Measurements from ENCODE around the gene WSCD2. TPM values are rescaled to one million over a fixed set of nuclear protein-coding genes. Genes with fewer than 3 reads are reported as not detected.

Gene WSCD2
- total and polyA plus RNA-seq, 2 experiments from 2014 or later: not detected

DNA sequence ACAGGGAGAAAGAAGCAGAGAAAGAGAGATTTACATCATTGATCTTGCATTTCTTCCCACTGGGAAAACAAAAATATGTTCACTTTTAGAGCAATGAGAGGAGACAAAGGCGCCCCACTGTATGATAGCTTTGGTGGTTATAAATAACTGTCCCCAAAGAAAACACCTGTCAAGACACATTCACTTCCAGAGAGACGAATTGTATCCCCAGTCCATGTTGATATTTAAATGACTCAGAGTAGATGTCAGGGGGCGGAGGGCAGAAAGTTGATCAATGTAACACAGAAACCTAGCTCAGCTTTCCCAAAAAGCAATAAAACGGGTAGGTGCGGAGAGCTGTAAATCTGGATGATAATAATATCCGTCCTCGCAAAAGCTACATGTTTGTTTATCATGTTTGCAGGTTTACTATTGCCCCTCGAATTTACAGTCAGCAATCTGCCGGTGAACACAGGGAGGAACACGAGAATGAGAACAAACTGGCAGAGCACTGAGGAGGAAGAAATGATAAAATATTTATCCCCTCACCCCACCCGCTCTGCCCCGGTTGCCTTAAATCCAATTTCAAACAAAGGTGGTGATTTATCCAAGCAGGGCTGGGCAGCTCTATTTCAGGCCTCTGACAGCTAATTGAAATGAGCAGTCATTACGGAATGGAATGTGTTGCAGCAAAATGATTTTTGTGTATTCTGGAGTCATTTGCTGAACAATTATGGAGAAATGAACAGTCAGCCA, 125.6 kb downstream of the WSCD2 start:
- Histone ChIP-seq H3K27ac (no peak overlapping the region), H3K36me3 (ENCODE audit: low read depth) (no peaks in the 10 kb centered on the region), H3K4me1 (ENCODE audit: insufficient read depth) (no peaks in the 10 kb centered on the region), H3F3A (ENCODE audit: insufficient read depth) (no peaks in the 10 kb centered on the region), H3K4me3 (no peak overlapping the region), H3K9me2 (ENCODE audit: insufficient read depth) (no peaks in the 10 kb centered on the region), H3K9me3 (ENCODE audit: low read depth) (no peaks in the 10 kb centered on the region), H3K27me3 (replicated peaks; ENCODE audit: insufficient read depth) (peaks cover 7% of the 10 kb centered on the region; the same call in 1 of the 2 replicates), H4K20me1 (ENCODE audit: insufficient read depth) (no peaks in the 10 kb centered on the region), H2AFZ (no peak overlapping the region), H3K9ac (no peak overlapping the region), H3K4me2 (ENCODE audit: unreplicated experiment) (no peak overlapping the region), H3K79me2 (ENCODE audit: insufficient read depth) (no peaks in the 10 kb centered on the region)
- DNase-seq: no peak
- in situ Hi-C loops (cut with MboI): no loop called here
- WGBS, 2 experiments (ENCODE audit: low coverage in 1 of 2, low lambda C conversion rate in 2 of 2, missing lambda C conversion rate in 2 of 2): 20 to 24% methylated on average over 13 of the region's 13 CpGs
- no peak for TF ChIP-seq EZH2phosphoT487 (IDR thresholded peaks at IDR 0.05; ENCODE audit: insufficient read depth, low read depth)
- TF ChIP-seq EZH2 (IDR thresholded peaks at IDR 0.05; ENCODE audit: insufficient read depth, poor library complexity, severe bottlenecking): no peak

DNA sequence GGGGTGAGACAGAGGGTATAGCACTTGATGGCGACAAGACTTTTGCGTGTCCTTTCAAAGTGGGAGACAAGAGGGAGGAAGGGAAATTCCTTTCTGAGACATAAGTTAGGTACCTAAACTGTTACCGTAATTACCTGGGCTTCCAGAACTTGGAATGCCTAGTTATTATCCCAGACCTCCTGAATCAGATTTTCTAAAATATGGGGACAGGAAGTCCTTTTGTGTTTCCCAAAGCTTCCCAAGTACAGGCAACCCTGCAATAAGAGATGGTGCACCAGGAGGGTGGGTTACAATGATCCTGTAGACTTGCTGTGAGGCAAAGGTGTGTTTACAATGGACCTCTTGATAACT, 126.1 kb downstream of the WSCD2 start:
- H3K79me2 ChIP-seq (ENCODE audit: insufficient read depth): no peaks in the 10 kb centered on the region
- DNase-seq: no peak
- TF ChIP-seq EZH2 (IDR thresholded peaks at IDR 0.05; ENCODE audit: insufficient read depth, poor library complexity, severe bottlenecking) (no peak), EZH2phosphoT487 (IDR thresholded peaks at IDR 0.05; ENCODE audit: insufficient read depth, low read depth) (no peak)
- H3K27me3 ChIP-seq (replicated peaks; ENCODE audit: insufficient read depth): peaks cover 7% of the 10 kb centered on the region; the same call in 1 of the 2 replicates
- no peaks in the 10 kb centered on the region for H3K36me3 ChIP-seq (ENCODE audit: low read depth)
- H4K20me1 ChIP-seq (ENCODE audit: insufficient read depth): no peaks in the 10 kb centered on the region
- no peak overlapping the region for H2AFZ ChIP-seq
- H3K4me2 ChIP-seq (ENCODE audit: unreplicated experiment): no peak overlapping the region
- H3K9me3 ChIP-seq (ENCODE audit: low read depth): no peaks in the 10 kb centered on the region
- no peaks in the 10 kb centered on the region for H3K4me1 ChIP-seq (ENCODE audit: insufficient read depth)
- no peaks in the 10 kb centered on the region for H3K9me2 ChIP-seq (ENCODE audit: insufficient read depth)
- H3K27ac ChIP-seq: no peak overlapping the region
- in situ Hi-C loops (cut with MboI): no loop called here
- WGBS, 2 experiments (ENCODE audit: low coverage in 1 of 2, low lambda C conversion rate in 2 of 2, missing lambda C conversion rate in 2 of 2): 42 to 45% methylated on average over 3 of the region's 3 CpGs
- H3K4me3 ChIP-seq: no peak overlapping the region
- no peaks in the 10 kb centered on the region for H3F3A ChIP-seq (ENCODE audit: insufficient read depth)
- no peak overlapping the region for H3K9ac ChIP-seq

DNA sequence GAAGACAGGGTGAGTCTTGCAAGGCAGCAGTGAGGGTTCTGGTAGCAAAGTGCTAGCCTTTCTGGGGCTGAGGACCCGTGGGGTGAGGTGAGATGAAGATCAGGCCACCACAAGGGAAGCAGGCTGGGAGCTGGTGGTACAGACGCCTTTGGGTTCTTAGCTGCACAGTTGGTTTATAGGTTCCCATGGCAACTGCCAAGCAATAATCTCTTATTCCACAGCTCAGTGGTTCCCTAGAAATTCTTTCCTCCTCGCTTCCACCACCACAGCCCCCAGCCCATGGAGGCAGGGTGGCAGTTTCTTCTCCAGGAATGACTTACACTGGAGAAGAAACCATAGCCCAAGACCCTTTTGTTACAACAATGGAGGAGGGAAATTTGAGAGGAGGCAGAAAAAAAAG, 127.9 kb downstream of the WSCD2 start:
- Histone ChIP-seq H3K9me3 (ENCODE audit: low read depth) (no peaks in the 10 kb centered on the region), H3K9me2 (ENCODE audit: insufficient read depth) (no peaks in the 10 kb centered on the region), H3K4me2 (ENCODE audit: unreplicated experiment) (no peak overlapping the region), H3K27ac (no peak overlapping the region), H3K79me2 (ENCODE audit: insufficient read depth) (no peaks in the 10 kb centered on the region), H4K20me1 (ENCODE audit: insufficient read depth) (no peaks in the 10 kb centered on the region), H3K36me3 (ENCODE audit: low read depth) (no peaks in the 10 kb centered on the region), H3K9ac (no peak overlapping the region), H3K4me3 (no peak overlapping the region), H2AFZ (no peak overlapping the region), H3F3A (ENCODE audit: insufficient read depth) (no peaks in the 10 kb centered on the region), H3K27me3 (replicated peaks; ENCODE audit: insufficient read depth) (no peaks in the 10 kb centered on the region; the same call in 1 of the 2 replicates), H3K4me1 (ENCODE audit: insufficient read depth) (no peaks in the 10 kb centered on the region)
- 4 to 20% methylated on average over 3 of the region's 3 CpGs for WGBS, 2 experiments (ENCODE audit: low coverage in 1 of 2, low lambda C conversion rate in 2 of 2, missing lambda C conversion rate in 2 of 2)
- TF ChIP-seq EZH2phosphoT487 (IDR thresholded peaks at IDR 0.05; ENCODE audit: insufficient read depth, low read depth): no peak
- TF ChIP-seq EZH2 (IDR thresholded peaks at IDR 0.05; ENCODE audit: insufficient read depth, poor library complexity, severe bottlenecking): no peak
- in situ Hi-C loops (cut with MboI): no loop called here
- DNase-seq: no peak

DNA sequence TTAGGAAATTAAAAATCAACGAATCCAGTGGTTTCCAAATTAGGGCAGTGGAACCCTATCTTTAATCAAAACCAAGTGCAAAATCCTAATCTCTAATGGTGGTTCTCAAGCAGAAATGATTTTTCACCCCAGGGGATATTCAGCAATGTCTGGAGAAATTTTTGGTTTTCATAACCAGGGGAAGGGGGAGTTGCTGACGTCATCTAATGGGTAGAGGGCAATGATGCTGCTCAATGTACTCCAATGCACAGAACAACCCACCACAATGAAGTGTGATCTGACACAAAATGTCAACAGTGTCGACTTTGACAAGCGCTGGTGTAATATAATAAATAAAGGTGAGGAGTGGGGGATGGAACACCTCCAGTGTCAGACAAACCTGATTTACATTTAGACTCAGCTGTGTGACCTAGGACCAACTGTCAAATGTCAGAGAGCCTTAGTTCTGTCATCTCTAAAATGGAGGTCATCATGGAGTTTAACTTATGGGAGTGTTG, 128.6 kb downstream of the WSCD2 start:
- Histone ChIP-seq H3K4me3 (no peak overlapping the region), H3F3A (ENCODE audit: insufficient read depth) (no peaks in the 10 kb centered on the region)
- 23% methylated on average over 4 of the region's 4 CpGs for WGBS, 2 experiments (ENCODE audit: low coverage in 1 of 2, low lambda C conversion rate in 2 of 2, missing lambda C conversion rate in 2 of 2)

More for the DNA sequence above, 128.6 kb downstream of the WSCD2 start:
- H3K9me2 ChIP-seq (ENCODE audit: insufficient read depth): no peaks in the 10 kb centered on the region
- no peak for DNase-seq
- in situ Hi-C loops (cut with MboI): no loop called here
- no peaks in the 10 kb centered on the region; the same call in 1 of the 2 replicates for H3K27me3 ChIP-seq (replicated peaks; ENCODE audit: insufficient read depth)
- H3K79me2 ChIP-seq (ENCODE audit: insufficient read depth): no peaks in the 10 kb centered on the region
- H4K20me1 ChIP-seq (ENCODE audit: insufficient read depth): no peaks in the 10 kb centered on the region
- H3K4me1 ChIP-seq (ENCODE audit: insufficient read depth): no peaks in the 10 kb centered on the region
- H3K4me2 ChIP-seq (ENCODE audit: unreplicated experiment): no peak overlapping the region
- H3K9me3 ChIP-seq (ENCODE audit: low read depth): no peaks in the 10 kb centered on the region
- no peak overlapping the region for H3K27ac ChIP-seq
- TF ChIP-seq EZH2 (IDR thresholded peaks at IDR 0.05; ENCODE audit: insufficient read depth, poor library complexity, severe bottlenecking) (no peak), EZH2phosphoT487 (IDR thresholded peaks at IDR 0.05; ENCODE audit: insufficient read depth, low read depth) (no peak)
- H3K9ac ChIP-seq: no peak overlapping the region
- H2AFZ ChIP-seq: no peak overlapping the region
- no peaks in the 10 kb centered on the region for H3K36me3 ChIP-seq (ENCODE audit: low read depth)
